Esophagus muscularis mucosa (tissue), 4 donors: ENCODE measurements around the gene RNF213.

Experiments
- EP300 ChIP-seq: sonication (generic); formaldehyde crosslinking; IDR thresholded peaks from one replicate; pipeline ENCODE4 v1.6.1; 2017; ENCODE audit warnings: antibody characterized with exemption
- POLR2A ChIP-seq: fragments of 450-650 bp; IDR thresholded peaks from one replicate; pipeline ENCODE4 v1.6.1; 2017; ENCODE audit warnings: antibody characterized with exemption, moderate library complexity, mild to moderate bottlenecking, low read depth
- POLR2AphosphoS5 ChIP-seq, 2 donors: sonication (generic); formaldehyde crosslinking; IDR thresholded peaks; one replicate each; pipeline ENCODE4 v1.6.1; 2017; ENCODE audit warnings: antibody characterized with exemption in 2 of 2
- TF ChIP-seq, protein P1 (sequence below), 3 experiments: fragments of 200-600 bp in 2 of 3; fragments of 450-650 bp in 1 of 3; sonication (generic) in 2 of 3; IDR thresholded peaks; one replicate each; pipeline ENCODE4 v1.5.1; 2017 to 2019; ENCODE audit warnings: antibody characterized with exemption in 3 of 3, mild to moderate bottlenecking in 2 of 3, moderate library complexity in 1 of 3

DNA sequence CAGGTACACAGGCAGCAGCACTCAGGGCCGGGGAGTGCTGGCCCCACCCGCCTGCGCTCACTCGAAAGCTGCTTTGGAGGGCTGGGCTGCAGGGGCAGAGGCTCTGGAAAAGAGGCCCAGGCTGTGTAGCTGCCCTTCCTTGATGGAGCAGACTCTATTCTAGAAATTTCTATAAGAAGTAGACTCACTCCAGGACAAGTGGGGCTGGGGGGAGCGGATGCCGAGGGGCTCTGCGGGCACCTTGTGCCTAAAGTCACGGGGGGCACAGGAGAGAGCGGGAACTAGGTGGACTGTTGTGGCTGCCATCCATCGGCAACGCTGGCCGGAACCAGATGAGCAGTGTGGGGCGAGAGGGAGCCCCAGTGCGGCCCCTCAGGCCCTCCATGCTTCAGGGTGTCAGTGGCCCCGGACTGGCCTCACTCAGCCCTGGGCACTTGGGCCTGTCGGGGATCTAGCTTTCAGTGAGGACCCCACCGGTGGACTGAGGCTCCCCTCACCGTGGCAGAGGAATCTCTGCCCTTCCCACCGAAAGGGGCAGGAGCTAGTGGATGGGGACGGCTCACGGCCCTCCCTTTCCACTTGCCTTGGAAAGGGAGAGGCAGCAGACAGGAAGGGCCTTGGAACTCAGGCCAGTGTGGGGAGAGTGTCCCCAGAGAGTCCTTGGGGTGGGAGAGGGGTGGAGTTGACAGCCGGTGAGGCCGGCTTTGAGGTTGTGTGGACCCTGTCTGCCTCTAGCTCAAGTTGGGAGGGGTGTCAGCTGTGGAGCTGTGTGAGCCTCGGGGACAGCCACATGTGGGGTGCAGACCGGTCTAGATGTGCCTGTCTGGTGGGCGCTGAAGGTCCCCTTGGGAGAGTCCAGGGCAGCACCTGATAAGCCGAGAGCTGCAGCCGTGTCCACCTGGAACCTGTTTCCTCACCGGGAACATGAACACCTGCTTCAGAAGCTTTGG, 170.9 kb downstream of the RNF213 start:
- TF ChIP-seq POLR2A (no peak), POLR2AphosphoS5 (IDR thresholded peaks at IDR 0.05) (no peak), EP300 (no peak)
- TF ChIP-seq, protein P1, sequence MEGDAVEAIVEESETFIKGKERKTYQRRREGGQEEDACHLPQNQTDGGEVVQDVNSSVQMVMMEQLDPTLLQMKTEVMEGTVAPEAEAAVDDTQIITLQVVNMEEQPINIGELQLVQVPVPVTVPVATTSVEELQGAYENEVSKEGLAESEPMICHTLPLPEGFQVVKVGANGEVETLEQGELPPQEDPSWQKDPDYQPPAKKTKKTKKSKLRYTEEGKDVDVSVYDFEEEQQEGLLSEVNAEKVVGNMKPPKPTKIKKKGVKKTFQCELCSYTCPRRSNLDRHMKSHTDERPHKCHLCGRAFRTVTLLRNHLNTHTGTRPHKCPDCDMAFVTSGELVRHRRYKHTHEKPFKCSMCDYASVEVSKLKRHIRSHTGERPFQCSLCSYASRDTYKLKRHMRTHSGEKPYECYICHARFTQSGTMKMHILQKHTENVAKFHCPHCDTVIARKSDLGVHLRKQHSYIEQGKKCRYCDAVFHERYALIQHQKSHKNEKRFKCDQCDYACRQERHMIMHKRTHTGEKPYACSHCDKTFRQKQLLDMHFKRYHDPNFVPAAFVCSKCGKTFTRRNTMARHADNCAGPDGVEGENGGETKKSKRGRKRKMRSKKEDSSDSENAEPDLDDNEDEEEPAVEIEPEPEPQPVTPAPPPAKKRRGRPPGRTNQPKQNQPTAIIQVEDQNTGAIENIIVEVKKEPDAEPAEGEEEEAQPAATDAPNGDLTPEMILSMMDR (IDR thresholded peaks at IDR 0.05), result no peak
